Spleen (tissue), 11 donors: Measurements from ENCODE around the gene ARID4B. TPM values are rescaled to one million over a fixed set of nuclear protein-coding genes. Genes with fewer than 3 reads are reported as not detected.
A peak's percentile ranks its signal among the peaks of the same experiment; 100 is the strongest.

Experiments used
- DNase-seq: peaks from one replicate; pipeline ENCODE4 v3.0.0-alpha.2; 2020
- H3K27ac ChIP-seq, 8 donors: fragments of 200-600 bp; sonication (generic) in 7 of 8; 1 replicate in 4 of 8; 2 replicates in 4 of 8; pipeline versions ENCODE4 v1.5.0 to v1.8.0; 2016 to 2021; ENCODE audit warnings: inconsistent platforms in 4 of 8, mild to moderate bottlenecking in 4 of 8, moderate library complexity in 1 of 8
- H3K27me3 ChIP-seq, 7 donors: fragments of 200-600 bp; sonication (generic) in 6 of 7; replicated peaks in 1 of 7; 1 replicate in 4 of 7; 2 replicates in 3 of 7; pipeline versions ENCODE4 v1.5.0 to v1.8.0; 2016 to 2021; ENCODE audit warnings: inconsistent platforms in 3 of 7, mild to moderate bottlenecking in 1 of 7
- H3K36me3 ChIP-seq, 6 donors: fragments of 200-600 bp; sonication (generic) in 5 of 6; 1 replicate in 4 of 6; 2 replicates in 2 of 6; pipeline versions ENCODE4 v1.5.0 to v1.8.0; 2016 to 2021; ENCODE audit warnings: inconsistent platforms in 2 of 6
- H3K4me1 ChIP-seq, 6 donors: fragments of 200-600 bp; sonication (generic) in 5 of 6; 1 replicate in 3 of 6; 2 replicates in 3 of 6; pipeline versions ENCODE4 v1.5.0 to v1.8.0; 2016 to 2021; ENCODE audit warnings: inconsistent platforms in 3 of 6
- H3K4me3 ChIP-seq, 8 donors: fragments of 200-600 bp; sonication (generic) in 7 of 8; 1 replicate in 4 of 8; 2 replicates in 4 of 8; pipeline versions ENCODE4 v1.5.0 to v1.8.0; 2016 to 2021; ENCODE audit warnings: inconsistent platforms in 4 of 8, mild to moderate bottlenecking in 4 of 8, moderate library complexity in 2 of 8
- H3K9me3 ChIP-seq, 8 donors: fragments of 200-600 bp; sonication (generic) in 7 of 8; 1 replicate in 4 of 8; 2 replicates in 4 of 8; pipeline versions ENCODE4 v1.5.0 to v1.8.0; 2016 to 2021; ENCODE audit warnings: inconsistent platforms in 4 of 8
- POLR2A ChIP-seq, 3 donors: fragments of 450-650 bp; IDR thresholded peaks; one replicate each; pipeline ENCODE4 v1.5.1; 2017; ENCODE audit warnings: antibody characterized with exemption in 3 of 3, mild to moderate bottlenecking in 1 of 3
- POLR2AphosphoS5 ChIP-seq, 3 donors: sonication (generic); formaldehyde crosslinking; IDR thresholded peaks; one replicate each; pipeline ENCODE4 v1.5.1; 2017; ENCODE audit warnings: antibody characterized with exemption in 3 of 3
- WGBS, 5 donors: extraction: QIAGEN DNeasy Blood & Tissue Kit in 3 of 5; methylation state at CpG; one replicate each; pipeline versions ENCODE4 v1.1.5 to v1.1.7; 2013 to 2018; 5-methylcytosine and 5-hydroxymethylcytosine counted together
- intact Hi-C: fragments of 100-400 bp; cut with DNase I; formaldehyde crosslinking; loops from one replicate; pipeline ENCODE4 v1.15.0; 2023; ENCODE audit warnings: low total_unique reads
- polyA plus RNA-seq, 3 donors: library from polyadenylated mRNA; stranded (reverse); fragments of 200-250 nt; gene quantifications; one replicate each; pipeline ENCODE4 v1.2.1, GENCODE V29; 2013
- total RNA-seq, 7 donors: library from RNA; depleted of rRNA in 3 of 7; stranded (reverse); fragments of >200 nt in 3 of 7; fragmentation: NEBNext Ultra II Directional in 4 of 7; extraction: Animal tissue kit (Norgen Biotek cat#: 25700) in 4 of 7; gene quantifications; one replicate each; pipeline versions ENCODE4 v1.1.0 to v1.2.1, GENCODE V29; 2016 to 2021
- TF ChIP-seq, protein P1 (sequence below), 11 experiments: fragments of 200-600 bp in 7 of 11; fragments of 450-650 bp in 4 of 11; sonication (generic) in 4 of 11; IDR thresholded peaks in 8 of 11; conservative IDR thresholded peaks in 3 of 11; 1 replicate in 7 of 11; 2 replicates in 4 of 11; pipeline versions ENCODE4 v1.4.0 to v1.8.0; 2016 to 2021; ENCODE audit warnings: antibody characterized with exemption in 11 of 11, inconsistent platforms in 4 of 11, mild to moderate bottlenecking in 1 of 11
- donor health status: healthy with polysubstance abuse.
- donor health status: DM: no; HTN: no; CAD: no; lungs with moderate emphysema.
- donor health status: DM: no; HTN: no; CAD: no.
- donor health status: Bipolar disorder and iron deficiency.
- donor health status: healthy.
- donor health status: DM: no; HTN: no; CAD: no.
- donor health status: DM: yes; HTN: yes; CAD: no.

ARID4B gene
- total and polyA plus RNA-seq, 10 donors: 13.2 to 82.0 (median 65.6) TPM

DNA sequence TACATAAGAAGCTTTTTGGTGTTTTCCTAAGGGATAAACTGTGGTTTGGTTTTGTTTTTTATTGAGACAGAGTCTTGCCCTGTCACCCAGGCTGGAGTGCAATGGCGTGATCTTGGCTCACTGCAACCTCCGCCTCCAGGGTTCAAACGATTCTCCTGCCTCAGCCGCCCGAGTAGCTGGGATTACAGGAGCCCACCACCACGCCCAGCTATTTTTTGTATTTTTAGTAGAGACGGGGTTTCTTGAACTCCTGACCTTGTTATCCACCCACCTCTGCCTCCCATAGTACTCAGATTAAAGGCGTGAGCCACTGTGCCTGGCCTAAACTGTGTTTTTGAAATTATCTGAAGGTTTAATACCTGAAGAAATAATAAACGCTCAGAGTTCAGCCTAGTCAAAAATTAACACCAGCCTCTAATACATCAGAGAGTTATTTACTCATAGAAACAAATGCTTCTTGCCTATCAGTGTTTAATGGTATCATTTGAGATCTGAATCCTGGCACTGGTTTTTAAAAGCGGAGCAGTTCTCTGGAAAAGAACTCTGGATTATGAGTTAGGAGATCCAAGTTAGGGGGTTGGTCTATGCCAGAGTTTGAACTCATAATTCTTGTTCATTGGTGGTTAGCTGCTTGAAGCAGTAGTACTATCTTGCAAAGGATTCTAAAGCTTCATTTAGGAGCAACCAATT, 28.7 kb downstream of the ARID4B start:
- H3K36me3 ChIP-seq: no peaks in the 10 kb centered on the region
- peaks cover 0 to 20% (median 10%) of the 10 kb centered on the region in 8 donors for H3K9me3 ChIP-seq
- H3K4me3 ChIP-seq: no peak overlapping the region
- H3K4me1 ChIP-seq: peaks cover 12 to 97% (median 68%) of the 10 kb centered on the region in 6 donors
- WGBS, 5 donors: 81 to 86% (median 83%) methylated on average over 10 of the region's 10 CpGs
- no peak for DNase-seq
- H3K27ac ChIP-seq: peak overlapping the region in 4 of 8 donors; percentile 25 to 51 (median 38)
- no peak for TF ChIP-seq POLR2A (IDR thresholded peaks at IDR 0.05)
- TF ChIP-seq POLR2AphosphoS5 (IDR thresholded peaks at IDR 0.05): no peak
- TF ChIP-seq, protein P1, sequence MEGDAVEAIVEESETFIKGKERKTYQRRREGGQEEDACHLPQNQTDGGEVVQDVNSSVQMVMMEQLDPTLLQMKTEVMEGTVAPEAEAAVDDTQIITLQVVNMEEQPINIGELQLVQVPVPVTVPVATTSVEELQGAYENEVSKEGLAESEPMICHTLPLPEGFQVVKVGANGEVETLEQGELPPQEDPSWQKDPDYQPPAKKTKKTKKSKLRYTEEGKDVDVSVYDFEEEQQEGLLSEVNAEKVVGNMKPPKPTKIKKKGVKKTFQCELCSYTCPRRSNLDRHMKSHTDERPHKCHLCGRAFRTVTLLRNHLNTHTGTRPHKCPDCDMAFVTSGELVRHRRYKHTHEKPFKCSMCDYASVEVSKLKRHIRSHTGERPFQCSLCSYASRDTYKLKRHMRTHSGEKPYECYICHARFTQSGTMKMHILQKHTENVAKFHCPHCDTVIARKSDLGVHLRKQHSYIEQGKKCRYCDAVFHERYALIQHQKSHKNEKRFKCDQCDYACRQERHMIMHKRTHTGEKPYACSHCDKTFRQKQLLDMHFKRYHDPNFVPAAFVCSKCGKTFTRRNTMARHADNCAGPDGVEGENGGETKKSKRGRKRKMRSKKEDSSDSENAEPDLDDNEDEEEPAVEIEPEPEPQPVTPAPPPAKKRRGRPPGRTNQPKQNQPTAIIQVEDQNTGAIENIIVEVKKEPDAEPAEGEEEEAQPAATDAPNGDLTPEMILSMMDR (IDR thresholded peaks at IDR 0.05 in 8 of 11, conservative IDR thresholded peaks at IDR 0.05 in 3 of 11): no peak
- no peaks in the 10 kb centered on the region for H3K27me3 ChIP-seq
- intact Hi-C loops: no loop called here

DNA sequence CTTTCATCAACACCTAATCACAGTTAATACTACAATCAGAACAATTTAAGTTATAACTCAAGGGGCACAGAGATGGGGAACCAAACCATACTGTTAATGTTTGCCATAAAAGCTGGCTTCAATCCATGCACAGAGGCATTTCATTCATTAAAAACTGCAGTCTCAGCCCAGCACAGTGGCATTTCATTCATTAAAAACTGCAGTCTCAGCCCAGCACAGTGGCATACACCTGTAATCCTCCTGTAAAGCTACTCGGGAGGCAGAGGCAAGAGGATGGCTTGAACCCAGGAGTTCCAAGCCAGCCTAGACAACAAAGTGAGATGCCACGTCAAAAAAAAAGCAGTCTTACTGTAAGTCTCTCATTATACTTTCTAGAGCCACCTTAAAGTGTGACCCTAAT, 29.2 kb downstream of the ARID4B start:
- H3K9me3 ChIP-seq: peaks cover 0 to 20% (median 10%) of the 10 kb centered on the region in 8 donors
- H3K36me3 ChIP-seq: no peaks in the 10 kb centered on the region
- no peak overlapping the region for H3K4me3 ChIP-seq
- 47 to 79% (median 57%) methylated on average over 2 of the region's 2 CpGs for WGBS, 5 donors
- no peak for TF ChIP-seq POLR2AphosphoS5 (IDR thresholded peaks at IDR 0.05)
- TF ChIP-seq, protein P1 (IDR thresholded peaks at IDR 0.05 in 8 of 11, conservative IDR thresholded peaks at IDR 0.05 in 3 of 11): no peak
- no peak for TF ChIP-seq POLR2A (IDR thresholded peaks at IDR 0.05)
- no peaks in the 10 kb centered on the region for H3K27me3 ChIP-seq
- H3K27ac ChIP-seq: peak overlapping the region in 3 of 8 donors; percentile 25 to 51 (median 46)
- H3K4me1 ChIP-seq: peaks cover 7 to 97% (median 66%) of the 10 kb centered on the region in 6 donors
- intact Hi-C loops: no loop called here
- no peak for DNase-seq

DNA sequence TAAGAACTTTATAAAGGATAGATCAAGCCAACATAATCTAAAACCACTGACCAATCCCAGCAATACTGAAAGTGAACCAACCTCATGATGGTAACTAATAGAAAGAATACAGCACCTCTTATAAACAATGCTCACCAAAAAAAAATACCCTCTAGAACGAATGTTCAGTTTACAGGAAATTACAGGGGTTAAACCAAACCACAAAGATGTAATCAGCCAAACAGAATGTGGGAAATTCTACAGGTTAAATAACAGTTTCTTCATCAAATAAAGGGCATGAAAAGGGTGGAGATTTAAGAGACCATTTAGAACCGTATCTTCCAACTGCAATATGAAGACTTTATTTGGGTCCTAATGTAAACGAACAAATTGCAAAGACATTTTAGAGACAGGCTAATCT, 30.4 kb downstream of the ARID4B start:
- Histone ChIP-seq H3K27me3 (no peaks in the 10 kb centered on the region), H3K36me3 (no peaks in the 10 kb centered on the region), H3K4me1 (peaks cover 12 to 97% (median 71%) of the 10 kb centered on the region in 6 donors), H3K9me3 (peaks cover 0 to 20% (median 10%) of the 10 kb centered on the region in 8 donors), H3K4me3 (peak overlapping the region in 1 of 8 donors; percentile 22), H3K27ac (peak overlapping the region in 7 of 8 donors; percentile 10 to 80 (median 38))
- WGBS, 5 donors: 35 to 43% (median 41%) methylated on average over 3 of the region's 3 CpGs
- intact Hi-C loops: no loop called here
- TF ChIP-seq, protein P1 (IDR thresholded peaks at IDR 0.05 in 8 of 11, conservative IDR thresholded peaks at IDR 0.05 in 3 of 11): no peak
- TF ChIP-seq POLR2AphosphoS5 (IDR thresholded peaks at IDR 0.05) (no peak), POLR2A (IDR thresholded peaks at IDR 0.05) (no peak)
- DNase-seq: no peak

DNA sequence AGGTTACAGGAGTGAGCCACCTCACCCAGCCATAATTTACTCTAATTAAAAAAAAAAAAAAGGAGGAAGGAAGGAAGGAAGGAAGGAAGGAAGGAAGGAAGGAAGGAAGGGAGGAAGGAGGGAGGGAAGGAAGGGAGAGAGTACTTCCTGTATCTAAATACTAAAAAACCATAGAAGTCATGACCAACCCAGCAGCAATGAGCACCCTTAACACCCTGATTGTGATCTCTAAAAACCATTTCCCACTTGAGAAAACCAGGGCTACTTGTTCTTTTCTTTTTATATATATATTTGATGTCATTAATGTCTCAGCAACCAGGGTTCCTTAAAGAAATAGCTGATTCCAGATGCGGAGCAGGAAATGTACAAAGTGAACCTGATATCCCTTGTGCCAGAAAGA, 31.2 kb downstream of the ARID4B start:
- no peak for TF ChIP-seq POLR2A (IDR thresholded peaks at IDR 0.05)
- TF ChIP-seq POLR2AphosphoS5 (IDR thresholded peaks at IDR 0.05): no peak
- TF ChIP-seq, protein P1 (IDR thresholded peaks at IDR 0.05 in 8 of 11, conservative IDR thresholded peaks at IDR 0.05 in 3 of 11): no peak
- H3K4me3 ChIP-seq: no peak overlapping the region
- H3K27me3 ChIP-seq: no peaks in the 10 kb centered on the region
- peaks cover 12 to 97% (median 74%) of the 10 kb centered on the region in 6 donors for H3K4me1 ChIP-seq
- H3K36me3 ChIP-seq: no peaks in the 10 kb centered on the region
- intact Hi-C loops: no loop called here
- 84 to 97% (median 92%) methylated on average over 1 of the region's 1 CpG for WGBS, 5 donors
- DNase-seq: no peak
- H3K9me3 ChIP-seq: peaks cover 0 to 20% (median 10%) of the 10 kb centered on the region in 8 donors
- peak overlapping the region in 6 of 8 donors; percentile 15 to 80 (median 46) for H3K27ac ChIP-seq
